ENCODE results near the gene IL25. TPM values are rescaled to one million over a fixed set of nuclear protein-coding genes. Genes with fewer than 3 reads are reported as not detected.

The IL25 gene
- total and polyA plus RNA-seq, 2 of the 13 experiments (the other 11 are each of a cell fraction or from before 2014, with no cell fraction given): not detected

GRCh38 chr14:23326491-23327332 is 45.9 kb upstream of the IL25 start (continued):
- no peak for TF ChIP-seq RFX5 (IDR thresholded peaks at IDR 0.05; ENCODE audit: low read depth, low read length)
- TF ChIP-seq ZFY (CRISPR knock-in tag; IDR thresholded peaks at IDR 0.05): peak; percentile 50; the same call in 1 of the 2 replicates
- TF ChIP-seq, protein P1, sequence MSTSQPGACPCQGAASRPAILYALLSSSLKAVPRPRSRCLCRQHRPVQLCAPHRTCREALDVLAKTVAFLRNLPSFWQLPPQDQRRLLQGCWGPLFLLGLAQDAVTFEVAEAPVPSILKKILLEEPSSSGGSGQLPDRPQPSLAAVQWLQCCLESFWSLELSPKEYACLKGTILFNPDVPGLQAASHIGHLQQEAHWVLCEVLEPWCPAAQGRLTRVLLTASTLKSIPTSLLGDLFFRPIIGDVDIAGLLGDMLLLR (CRISPR knock-in tag; IDR thresholded peaks at IDR 0.05): no peak
- TF ChIP-seq ZNF773 (CRISPR knock-in tag; IDR thresholded peaks at IDR 0.05; ENCODE audit: borderline replicate concordance): no peak
- TF ChIP-seq RARA (CRISPR knock-in tag; IDR thresholded peaks at IDR 0.05): peak; percentile 29; the same call in 1 of the 2 replicates
- TF ChIP-seq TBX3 (IDR thresholded peaks at IDR 0.05; ENCODE audit: borderline replicate concordance): no peak; the same call in 1 of the 2 replicates
- no peak for TF ChIP-seq ZNF350 (CRISPR knock-in tag; IDR thresholded peaks at IDR 0.05; ENCODE audit: borderline replicate concordance, low read depth)
- no peak for TF ChIP-seq NKX3-1 (CRISPR knock-in tag; IDR thresholded peaks at IDR 0.05)
- no peak for TF ChIP-seq KMT2B (CRISPR knock-in tag; IDR thresholded peaks at IDR 0.05)
- TF ChIP-seq, protein P2, sequence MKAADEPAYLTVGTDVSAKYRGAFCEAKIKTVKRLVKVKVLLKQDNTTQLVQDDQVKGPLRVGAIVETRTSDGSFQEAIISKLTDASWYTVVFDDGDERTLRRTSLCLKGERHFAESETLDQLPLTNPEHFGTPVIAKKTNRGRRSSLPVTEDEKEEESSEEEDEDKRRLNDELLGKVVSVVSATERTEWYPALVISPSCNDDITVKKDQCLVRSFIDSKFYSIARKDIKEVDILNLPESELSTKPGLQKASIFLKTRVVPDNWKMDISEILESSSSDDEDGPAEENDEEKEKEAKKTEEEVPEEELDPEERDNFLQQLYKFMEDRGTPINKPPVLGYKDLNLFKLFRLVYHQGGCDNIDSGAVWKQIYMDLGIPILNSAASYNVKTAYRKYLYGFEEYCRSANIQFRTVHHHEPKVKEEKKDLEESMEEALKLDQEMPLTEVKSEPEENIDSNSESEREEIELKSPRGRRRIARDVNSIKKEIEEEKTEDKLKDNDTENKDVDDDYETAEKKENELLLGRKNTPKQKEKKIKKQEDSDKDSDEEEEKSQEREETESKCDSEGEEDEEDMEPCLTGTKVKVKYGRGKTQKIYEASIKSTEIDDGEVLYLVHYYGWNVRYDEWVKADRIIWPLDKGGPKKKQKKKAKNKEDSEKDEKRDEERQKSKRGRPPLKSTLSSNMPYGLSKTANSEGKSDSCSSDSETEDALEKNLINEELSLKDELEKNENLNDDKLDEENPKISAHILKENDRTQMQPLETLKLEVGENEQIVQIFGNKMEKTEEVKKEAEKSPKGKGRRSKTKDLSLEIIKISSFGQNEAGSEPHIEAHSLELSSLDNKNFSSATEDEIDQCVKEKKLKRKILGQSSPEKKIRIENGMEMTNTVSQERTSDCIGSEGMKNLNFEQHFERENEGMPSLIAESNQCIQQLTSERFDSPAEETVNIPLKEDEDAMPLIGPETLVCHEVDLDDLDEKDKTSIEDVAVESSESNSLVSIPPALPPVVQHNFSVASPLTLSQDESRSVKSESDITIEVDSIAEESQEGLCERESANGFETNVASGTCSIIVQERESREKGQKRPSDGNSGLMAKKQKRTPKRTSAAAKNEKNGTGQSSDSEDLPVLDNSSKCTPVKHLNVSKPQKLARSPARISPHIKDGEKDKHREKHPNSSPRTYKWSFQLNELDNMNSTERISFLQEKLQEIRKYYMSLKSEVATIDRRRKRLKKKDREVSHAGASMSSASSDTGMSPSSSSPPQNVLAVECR (CRISPR knock-in tag; IDR thresholded peaks at IDR 0.05; ENCODE audit: borderline replicate concordance): no peak
- TF ChIP-seq ZNF260 (CRISPR knock-in tag; IDR thresholded peaks at IDR 0.05; ENCODE audit: borderline replicate concordance, low read depth): no peak
- TF ChIP-seq ZNF691 (CRISPR knock-in tag; IDR thresholded peaks at IDR 0.05; ENCODE audit: borderline replicate concordance, low read depth): no peak
- TF ChIP-seq, protein P3, sequence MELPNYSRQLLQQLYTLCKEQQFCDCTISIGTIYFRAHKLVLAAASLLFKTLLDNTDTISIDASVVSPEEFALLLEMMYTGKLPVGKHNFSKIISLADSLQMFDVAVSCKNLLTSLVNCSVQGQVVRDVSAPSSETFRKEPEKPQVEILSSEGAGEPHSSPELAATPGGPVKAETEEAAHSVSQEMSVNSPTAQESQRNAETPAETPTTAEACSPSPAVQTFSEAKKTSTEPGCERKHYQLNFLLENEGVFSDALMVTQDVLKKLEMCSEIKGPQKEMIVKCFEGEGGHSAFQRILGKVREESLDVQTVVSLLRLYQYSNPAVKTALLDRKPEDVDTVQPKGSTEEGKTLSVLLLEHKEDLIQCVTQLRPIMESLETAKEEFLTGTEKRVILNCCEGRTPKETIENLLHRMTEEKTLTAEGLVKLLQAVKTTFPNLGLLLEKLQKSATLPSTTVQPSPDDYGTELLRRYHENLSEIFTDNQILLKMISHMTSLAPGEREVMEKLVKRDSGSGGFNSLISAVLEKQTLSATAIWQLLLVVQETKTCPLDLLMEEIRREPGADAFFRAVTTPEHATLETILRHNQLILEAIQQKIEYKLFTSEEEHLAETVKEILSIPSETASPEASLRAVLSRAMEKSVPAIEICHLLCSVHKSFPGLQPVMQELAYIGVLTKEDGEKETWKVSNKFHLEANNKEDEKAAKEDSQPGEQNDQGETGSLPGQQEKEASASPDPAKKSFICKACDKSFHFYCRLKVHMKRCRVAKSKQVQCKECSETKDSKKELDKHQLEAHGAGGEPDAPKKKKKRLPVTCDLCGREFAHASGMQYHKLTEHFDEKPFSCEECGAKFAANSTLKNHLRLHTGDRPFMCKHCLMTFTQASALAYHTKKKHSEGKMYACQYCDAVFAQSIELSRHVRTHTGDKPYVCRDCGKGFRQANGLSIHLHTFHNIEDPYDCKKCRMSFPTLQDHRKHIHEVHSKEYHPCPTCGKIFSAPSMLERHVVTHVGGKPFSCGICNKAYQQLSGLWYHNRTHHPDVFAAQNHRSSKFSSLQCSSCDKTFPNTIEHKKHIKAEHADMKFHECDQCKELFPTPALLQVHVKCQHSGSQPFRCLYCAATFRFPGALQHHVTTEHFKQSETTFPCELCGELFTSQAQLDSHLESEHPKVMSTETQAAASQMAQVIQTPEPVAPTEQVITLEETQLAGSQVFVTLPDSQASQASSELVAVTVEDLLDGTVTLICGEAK (IDR thresholded peaks at IDR 0.05): no peak
- TF ChIP-seq, protein P3 (CRISPR knock-in tag; IDR thresholded peaks at IDR 0.05): no peak

All from HepG2 (cell line).